Measurements from ENCODE around the gene LRCH1.

LRCH1 gene

DNA sequence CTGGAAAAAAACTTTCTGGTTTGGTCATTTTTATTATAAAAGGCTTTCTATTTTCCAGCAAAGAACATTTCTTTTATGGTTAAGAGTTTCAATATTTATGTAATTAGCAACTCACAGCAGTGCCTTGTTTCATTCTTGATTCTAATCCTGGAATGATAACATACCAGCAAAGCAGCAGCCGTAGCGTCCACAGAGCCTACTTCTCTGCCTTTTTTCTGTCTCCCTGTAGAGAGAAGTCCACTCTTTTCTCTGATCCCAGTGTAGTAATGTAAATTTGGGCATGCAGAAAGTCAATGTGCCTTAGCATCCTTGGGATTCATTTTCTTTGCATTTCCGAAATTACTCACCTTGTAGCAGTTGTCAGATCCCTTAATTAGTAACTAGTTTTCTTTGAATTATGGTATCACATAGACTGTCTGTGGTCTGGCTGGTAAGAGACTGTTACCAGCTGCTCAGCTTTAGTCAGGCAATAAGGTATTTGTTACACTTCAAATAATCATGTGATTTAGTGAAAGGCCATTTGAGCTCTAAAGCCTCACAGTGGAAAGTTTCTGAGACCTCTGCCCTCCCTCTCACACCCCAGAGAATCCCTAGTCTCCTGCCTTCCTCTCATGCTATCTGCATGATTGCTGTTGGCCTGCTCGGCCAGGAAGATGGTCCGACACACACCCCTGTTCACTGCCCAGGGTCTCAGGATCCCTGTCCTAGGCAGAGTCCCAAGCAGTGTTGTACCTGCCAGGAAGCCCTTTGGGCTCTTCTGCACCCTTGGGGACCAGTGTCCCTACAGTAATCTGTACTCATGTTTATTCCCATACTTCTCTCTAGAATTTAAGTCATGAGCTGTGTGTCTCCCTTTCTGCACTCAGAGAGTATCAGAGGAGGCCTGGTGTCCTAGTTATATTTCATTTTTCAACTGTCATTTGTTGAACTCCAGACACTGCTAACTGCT is 86.3 kb downstream of the LRCH1 start:
- ATAC-seq (no peak), DNase-seq (no peak)
- Mint-ChIP-seq H3K4me1 (peaks cover 68% of the 10 kb centered on the region), H3K9me3 (no peaks in the 10 kb centered on the region), H3K27ac (peak overlapping the region; percentile 20 to 61), H3K27me3 (no peaks in the 10 kb centered on the region), H3K4me3 (no peak overlapping the region)

DNA sequence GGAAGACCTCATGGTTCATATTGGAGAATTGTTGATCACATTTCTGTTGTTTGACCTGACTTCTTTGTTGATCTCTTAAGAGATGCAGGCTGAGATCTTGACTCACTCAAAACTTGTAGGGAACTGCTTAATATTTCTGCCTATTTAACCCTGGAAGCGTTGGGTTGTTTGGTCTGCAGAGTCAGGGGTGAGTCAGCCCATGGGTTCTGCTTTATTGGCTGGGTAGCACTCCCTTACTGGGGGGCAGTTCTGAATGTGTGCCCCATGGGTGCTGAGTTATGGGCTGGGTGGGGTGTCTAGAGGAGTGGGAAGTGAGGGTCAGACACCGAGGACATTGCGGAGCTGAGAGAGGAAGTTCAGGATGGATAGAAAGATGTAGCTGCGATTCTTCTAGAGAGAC is 87.9 kb downstream of the LRCH1 start:
- H3K9me3 Mint-ChIP-seq: no peaks in the 10 kb centered on the region
- peak; percentile 18 for ATAC-seq
- no peak overlapping the region for H3K27ac Mint-ChIP-seq
- DNase-seq: no peak
- H3K4me3 Mint-ChIP-seq: peak overlapping the region in 1 of 2 donors; percentile 51
- peaks cover 54% of the 10 kb centered on the region for H3K4me1 Mint-ChIP-seq
- no peaks in the 10 kb centered on the region for H3K27me3 Mint-ChIP-seq

GRCh38 chr13:46641274-46642081 is 88.5 kb downstream of the LRCH1 start:
- DNase-seq (no peak), ATAC-seq (peak; percentile 64)
- Mint-ChIP-seq H3K4me1 (peaks cover 52% of the 10 kb centered on the region), H3K27me3 (no peaks in the 10 kb centered on the region), H3K4me3 (peak overlapping the region in 1 of 2 donors; percentile 48), H3K9me3 (no peaks in the 10 kb centered on the region), H3K27ac (peak overlapping the region in 1 of 2 donors; percentile 45)

GRCh38 chr13:46642254-46642653 is 89.3 kb downstream of the LRCH1 start:
- Mint-ChIP-seq H3K27me3 (no peaks in the 10 kb centered on the region), H3K9me3 (no peaks in the 10 kb centered on the region), H3K27ac (no peak overlapping the region), H3K4me1 (peaks cover 47% of the 10 kb centered on the region), H3K4me3 (no peak overlapping the region)
- DNase-seq (no peak), ATAC-seq (no peak)

DNA sequence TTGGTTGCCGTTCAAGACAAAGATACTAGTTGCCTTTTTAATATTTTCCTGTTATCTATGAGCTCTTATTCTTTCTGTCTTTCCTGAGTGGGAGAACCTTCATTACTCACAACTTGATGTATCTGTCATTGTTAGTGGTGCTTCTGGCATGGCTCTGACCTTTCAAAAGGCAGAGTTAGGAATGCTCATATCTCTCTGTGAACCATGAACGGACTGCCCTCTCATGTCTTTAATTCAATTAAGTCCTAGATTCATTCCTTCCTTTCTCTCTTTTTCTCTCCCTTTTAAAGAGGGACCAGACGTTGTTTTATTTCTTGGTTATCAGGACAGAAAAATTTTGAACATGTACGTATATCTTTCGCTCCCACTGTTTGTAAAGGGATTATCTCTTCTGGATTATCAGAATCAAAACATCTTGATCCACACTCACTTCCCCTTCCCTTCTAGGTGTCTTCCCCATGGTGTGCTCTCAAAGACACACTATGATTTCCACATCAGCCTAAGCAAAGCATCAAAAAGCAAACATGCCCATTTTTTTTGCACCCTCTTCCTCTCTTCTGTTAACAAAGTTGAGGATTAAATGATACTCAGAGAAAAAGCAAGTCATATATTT is 90.3 kb downstream of the LRCH1 start:
- H3K27me3 Mint-ChIP-seq: no peaks in the 10 kb centered on the region
- H3K4me3 Mint-ChIP-seq: no peak overlapping the region
- no peak for DNase-seq
- H3K9me3 Mint-ChIP-seq: no peaks in the 10 kb centered on the region
- peaks cover 53% of the 10 kb centered on the region for H3K4me1 Mint-ChIP-seq
- no peak for ATAC-seq
- peak overlapping the region in 1 of 2 donors; percentile 53 for H3K27ac Mint-ChIP-seq

DNA sequence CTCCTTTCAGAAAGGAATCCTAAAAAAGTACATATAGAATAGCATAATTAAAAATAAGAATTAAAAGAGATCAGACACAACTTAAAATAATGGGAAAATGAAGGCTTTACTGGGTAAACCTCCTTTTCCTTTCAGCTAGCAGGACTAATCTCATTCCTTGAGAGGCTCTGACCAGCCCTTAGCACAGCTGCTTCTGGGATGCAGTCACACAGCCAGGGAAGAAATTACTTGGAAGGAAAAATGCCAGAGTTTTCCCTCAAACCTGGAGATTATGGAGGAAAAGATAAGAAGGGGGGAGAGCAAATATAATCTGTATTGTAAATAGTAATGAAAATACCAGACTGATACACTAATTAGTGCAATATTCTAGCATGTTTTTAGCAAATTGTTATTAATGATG is 91.8 kb downstream of the LRCH1 start:
- Mint-ChIP-seq H3K27ac (no peak overlapping the region), H3K4me3 (no peak overlapping the region), H3K9me3 (no peaks in the 10 kb centered on the region), H3K4me1 (peaks cover 58% of the 10 kb centered on the region), H3K27me3 (no peaks in the 10 kb centered on the region)
- ATAC-seq (no peak), DNase-seq (no peak)

DNA sequence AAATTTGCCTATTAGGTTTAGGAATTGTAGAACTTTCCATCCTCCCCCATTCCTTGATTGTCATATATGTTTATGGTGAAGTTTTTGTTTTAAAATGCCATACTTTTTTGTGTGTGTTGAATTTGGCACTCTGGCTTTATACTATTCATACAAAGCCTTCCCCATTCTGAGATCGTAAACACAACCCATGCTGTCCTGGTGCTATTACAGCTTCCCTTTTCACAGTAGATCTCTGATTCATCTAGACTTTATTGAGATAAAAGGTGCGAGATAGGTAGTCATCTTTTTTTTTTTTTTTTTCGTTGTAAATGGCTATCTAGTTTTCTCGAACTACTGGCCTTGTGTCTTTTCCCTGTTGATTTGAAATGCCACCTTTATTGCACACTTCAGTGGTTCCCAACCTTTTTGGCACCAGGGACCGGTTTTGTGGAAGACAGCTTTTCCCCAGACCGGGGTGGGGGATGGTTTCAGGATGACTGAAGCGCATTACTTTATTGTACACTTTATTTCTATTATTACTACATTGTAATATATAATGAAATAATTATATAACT is 94.6 kb downstream of the LRCH1 start:
- Mint-ChIP-seq H3K27me3 (no peaks in the 10 kb centered on the region), H3K4me1 (peaks cover 52% of the 10 kb centered on the region), H3K4me3 (no peak overlapping the region), H3K9me3 (no peaks in the 10 kb centered on the region), H3K27ac (no peak overlapping the region)
- no peak for ATAC-seq
- no peak for DNase-seq

DNA sequence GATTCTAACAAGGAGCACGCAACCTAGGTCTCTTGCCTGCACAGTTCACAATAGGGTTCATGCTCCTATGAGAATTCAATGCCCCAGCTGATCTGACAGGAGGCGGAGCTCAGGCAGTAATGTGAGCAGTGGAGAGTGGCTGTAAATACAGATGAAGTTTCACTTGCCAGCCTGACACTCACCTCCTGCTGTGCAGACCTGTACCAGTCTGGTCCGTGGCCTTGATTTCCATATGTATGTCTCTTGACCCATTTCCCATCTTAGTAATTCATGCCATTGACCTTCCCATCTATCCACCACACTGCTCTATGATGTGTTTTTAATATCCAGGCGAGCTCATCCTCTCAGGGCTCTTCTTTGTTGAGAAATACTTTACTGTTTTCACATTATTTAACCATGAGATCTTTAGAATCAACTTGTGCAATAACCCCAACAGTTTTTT is 95.2 kb downstream of the LRCH1 start:
- Mint-ChIP-seq H3K27me3 (no peaks in the 10 kb centered on the region), H3K9me3 (no peaks in the 10 kb centered on the region), H3K4me3 (no peak overlapping the region), H3K4me1 (peaks cover 48% of the 10 kb centered on the region), H3K27ac (no peak overlapping the region)
- DNase-seq (no peak), ATAC-seq (peak; percentile 65)

GRCh38 chr13:46649816-46650215 is 96.8 kb downstream of the LRCH1 start:
- DNase-seq: no peak
- Mint-ChIP-seq H3K4me1 (peaks cover 51% of the 10 kb centered on the region), H3K27me3 (no peaks in the 10 kb centered on the region), H3K4me3 (no peak overlapping the region), H3K9me3 (no peaks in the 10 kb centered on the region), H3K27ac (no peak overlapping the region)
- no peak for ATAC-seq

- Mint-ChIP-seq H3K4me3 (no peak overlapping the region), H3K27ac (no peak overlapping the region)
Observed at GRCh38 chr13:46654951-46655350, 102.0 kb downstream of the LRCH1 start.

DNA sequence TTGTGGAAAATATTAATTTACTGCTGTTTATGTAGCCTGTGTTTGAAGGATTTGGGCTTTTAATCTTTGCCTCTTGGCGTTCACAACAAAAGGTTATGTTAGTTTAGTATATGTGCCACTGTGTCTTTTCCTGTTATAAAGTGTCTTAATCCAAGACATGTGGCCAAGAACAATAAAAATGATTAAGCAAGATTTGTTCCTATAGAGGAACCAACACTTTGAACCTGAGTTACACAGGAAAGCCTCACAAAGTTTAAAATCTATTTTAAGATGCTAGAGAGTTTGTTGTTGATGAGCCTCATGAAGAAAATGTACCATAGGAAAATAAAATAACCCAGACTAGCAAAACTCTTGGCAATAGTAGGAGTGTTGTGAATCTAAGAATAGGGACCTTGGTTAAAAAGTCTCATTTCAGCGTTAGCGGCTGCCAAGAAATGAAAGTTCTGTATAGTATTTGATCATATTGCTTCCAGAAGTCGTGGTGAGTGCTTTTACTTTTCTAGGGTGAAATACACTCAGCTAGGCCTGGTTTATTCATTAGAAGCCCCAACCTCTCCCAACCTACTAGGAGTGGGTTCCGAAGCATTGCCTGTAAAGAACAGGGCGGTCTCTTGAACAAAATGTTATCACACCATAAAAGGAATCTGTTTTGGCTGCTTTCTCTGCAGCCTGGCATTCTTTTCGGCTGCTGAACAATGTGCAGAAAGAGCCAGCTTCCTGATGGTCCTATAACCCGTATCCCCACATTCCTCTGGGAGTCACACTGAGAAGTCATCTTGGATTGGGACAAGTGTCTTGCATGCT is 102.6 kb downstream of the LRCH1 start:
- Mint-ChIP-seq H3K27me3 (no peaks in the 10 kb centered on the region), H3K4me3 (peak overlapping the region; percentile 32 to 37), H3K4me1 (peaks cover 49% of the 10 kb centered on the region), H3K9me3 (no peaks in the 10 kb centered on the region), H3K27ac (peak overlapping the region in 1 of 2 donors; percentile 59)
- no peak for DNase-seq
- peak; percentile 40 for ATAC-seq

More at GRCh38 chr13:46654951-46655350, 102.0 kb downstream of the LRCH1 start:
- ATAC-seq: no peak
- peaks cover 55% of the 10 kb centered on the region for H3K4me1 Mint-ChIP-seq
- no peaks in the 10 kb centered on the region for H3K27me3 Mint-ChIP-seq
- DNase-seq: no peak
- no peaks in the 10 kb centered on the region for H3K9me3 Mint-ChIP-seq

DNA sequence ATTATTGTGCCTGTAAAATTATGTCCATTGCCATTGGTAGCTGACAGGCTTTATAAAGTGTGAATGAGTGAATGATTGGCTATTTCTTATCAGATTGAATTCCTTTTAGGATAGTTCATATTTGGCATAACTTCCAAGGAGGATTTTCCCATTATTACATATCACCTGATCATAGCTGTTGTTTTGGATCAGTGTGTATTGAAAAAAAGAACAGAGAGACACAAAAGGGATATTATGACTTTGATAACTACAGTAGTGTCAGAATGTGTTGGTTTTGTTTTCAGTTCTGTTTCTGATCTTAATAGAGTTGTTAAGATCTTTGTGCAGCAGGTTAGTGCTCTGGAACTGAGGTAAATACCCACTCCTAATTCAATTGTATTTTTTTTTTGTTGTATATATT is 103.8 kb downstream of the LRCH1 start:
- Mint-ChIP-seq H3K4me1 (peaks cover 39% of the 10 kb centered on the region), H3K27me3 (no peaks in the 10 kb centered on the region), H3K27ac (no peak overlapping the region), H3K4me3 (peak overlapping the region; percentile 9 to 26), H3K9me3 (no peaks in the 10 kb centered on the region)
- DNase-seq (no peak), ATAC-seq (peak; percentile 79)

DNA sequence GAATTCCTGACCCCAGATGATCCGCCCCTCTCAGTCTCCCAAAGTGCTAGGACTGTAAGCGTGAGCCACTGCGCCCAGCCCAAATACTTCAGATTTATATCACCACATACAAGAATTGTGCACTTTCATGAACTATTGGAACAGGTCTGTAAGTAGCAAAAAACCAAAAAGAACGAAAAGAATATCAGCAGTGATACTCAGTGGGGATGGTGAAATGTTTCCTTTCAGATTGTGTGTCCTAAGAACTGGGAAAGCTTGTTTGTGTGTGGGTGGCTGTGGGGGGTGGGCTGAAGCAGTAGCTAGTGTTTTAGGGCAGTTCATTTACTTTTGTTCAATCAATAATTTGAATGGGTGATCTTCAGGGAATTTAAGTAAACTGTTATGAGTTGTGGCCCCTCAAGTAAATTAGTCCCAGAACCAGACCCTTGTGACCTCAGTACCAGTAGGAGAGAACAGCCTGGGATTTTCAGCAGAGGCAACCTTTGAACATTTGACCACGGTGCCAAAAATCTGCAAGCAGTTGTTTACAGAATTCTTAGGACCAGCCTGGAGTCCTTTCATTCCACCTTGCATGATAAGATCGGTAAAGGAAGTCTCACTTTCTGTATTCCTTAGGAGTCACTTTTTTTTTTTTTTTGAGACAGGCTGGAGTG is 106.6 kb downstream of the LRCH1 start:
- Mint-ChIP-seq H3K4me1 (peaks cover 49% of the 10 kb centered on the region), H3K4me3 (no peak overlapping the region), H3K9me3 (no peaks in the 10 kb centered on the region), H3K27me3 (no peaks in the 10 kb centered on the region), H3K27ac (no peak overlapping the region)
- ATAC-seq (no peak), DNase-seq (no peak)

GRCh38 chr13:46660416-46660815 is 107.4 kb downstream of the LRCH1 start:
- no peak overlapping the region for H3K27ac Mint-ChIP-seq
- no peaks in the 10 kb centered on the region for H3K9me3 Mint-ChIP-seq
- H3K4me1 Mint-ChIP-seq: peaks cover 44% of the 10 kb centered on the region
- no peak overlapping the region for H3K4me3 Mint-ChIP-seq
- no peaks in the 10 kb centered on the region for H3K27me3 Mint-ChIP-seq
- no peak for DNase-seq
- no peak for ATAC-seq

Measured in stimulated activated naive CD8-positive, alpha-beta T cell treated with anti-CD3 and anti-CD28 coated beads, Interleukin-15, amount 100 ng/mL, for 72 hours (primary cell).